SKM-1 treated with dmso at 0.1 percent for 144 hours (cell line): ENCODE measurements around the gene PAGE1.
"Not testable (repeated sequence)": the region's sequence is repeated elsewhere in the genome, so short reads cannot be mapped to it uniquely, and the experiment has no call there.

Experiments
- DNase-seq: peaks from one replicate; lab custom pipeline; 2025; ENCODE audit not compliant: unreplicated experiment; lab: John Stamatoyannopoulos, UW

PAGE1 gene

GRCh38 chrX:49695276-49696180 lies at the start of gene PAGE1:
PAGE1 (minus strand) TSS chrX:49695984; CDS start chrX:49694770, 1,214 bp downstream.
- DNase-seq, result no peak

DNA sequence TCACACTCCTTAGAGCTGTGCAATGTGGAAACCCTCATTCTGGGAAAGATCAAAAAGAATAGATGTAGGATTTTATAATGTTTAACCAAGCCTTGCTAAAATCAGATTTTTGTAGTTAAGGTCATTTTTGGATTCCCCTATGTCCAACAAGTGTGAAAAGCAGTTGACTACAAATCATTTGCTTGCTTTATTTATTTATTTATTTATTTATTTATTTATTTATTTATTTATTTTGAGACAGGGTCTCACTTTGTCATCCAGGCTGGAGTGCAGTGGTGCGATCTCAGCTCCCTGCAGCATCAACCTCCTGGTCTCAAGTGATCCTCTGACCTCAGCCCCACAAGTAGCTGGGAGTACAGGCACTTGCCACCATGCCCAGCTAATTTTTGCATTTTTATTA lies 45.7 kb upstream of the PAGE1 start:
- DNase-seq, result not testable (repeated sequence)

- no peak for DNase-seq
These were observed 32.1 kb upstream of the PAGE1 start for GRCh38 chrX:49727847-49728246.

- DNase-seq, result no peak
These were observed 31.2 kb upstream of the PAGE1 start for GRCh38 chrX:49726966-49727365.

GRCh38 chrX:49725923-49726904 lies 30.4 kb upstream of the PAGE1 start:
- no peak for DNase-seq

DNA sequence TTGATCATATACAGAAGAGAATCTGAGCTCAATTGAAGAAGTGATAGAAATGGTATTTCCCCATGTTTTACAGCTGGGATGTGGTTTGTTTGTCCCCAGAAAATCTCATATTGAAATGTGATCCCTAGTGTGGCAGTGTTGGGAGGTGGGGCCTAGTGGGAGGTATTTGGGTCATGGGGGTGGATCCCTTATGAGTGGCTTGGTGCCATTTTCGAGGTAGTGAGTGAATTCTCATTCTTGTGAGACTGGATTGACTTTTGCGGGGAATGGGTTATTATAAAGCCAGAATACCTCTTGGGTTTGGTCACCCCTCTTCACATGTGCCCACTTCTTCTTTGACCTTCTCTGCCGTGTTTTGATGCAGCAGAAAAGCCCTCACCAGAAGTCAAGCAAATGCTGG lies 29.6 kb upstream of the PAGE1 start:
- no peak for DNase-seq

DNA sequence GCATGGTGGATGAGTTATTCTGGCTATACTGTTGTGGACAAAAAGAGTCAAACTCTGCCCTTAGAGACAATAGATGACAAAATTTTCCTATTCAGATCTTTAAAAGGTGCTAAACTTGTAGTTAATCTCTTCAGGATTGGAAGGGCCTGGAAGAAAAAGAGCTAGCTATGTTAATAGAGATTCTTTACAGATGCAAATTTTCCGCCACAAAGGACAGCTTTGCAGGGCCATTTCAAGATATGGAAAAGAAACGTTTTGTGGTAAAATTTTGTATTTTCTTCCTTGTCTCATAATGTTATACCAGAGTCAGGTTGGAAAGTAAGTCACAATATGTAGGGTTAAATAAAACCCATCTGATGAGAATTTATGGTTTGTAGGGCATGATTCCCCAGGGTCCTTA lies 24.3 kb upstream of the PAGE1 start:
- not testable (repeated sequence) for DNase-seq

GRCh38 chrX:49712577-49712976 lies 16.8 kb upstream of the PAGE1 start:
- DNase-seq, result no peak

- no peak for DNase-seq
These were observed 15.0 kb upstream of the PAGE1 start for GRCh38 chrX:49710744-49711319.

GRCh38 chrX:49704691-49705404 lies 9.1 kb upstream of the PAGE1 start:
- no peak for DNase-seq

DNA sequence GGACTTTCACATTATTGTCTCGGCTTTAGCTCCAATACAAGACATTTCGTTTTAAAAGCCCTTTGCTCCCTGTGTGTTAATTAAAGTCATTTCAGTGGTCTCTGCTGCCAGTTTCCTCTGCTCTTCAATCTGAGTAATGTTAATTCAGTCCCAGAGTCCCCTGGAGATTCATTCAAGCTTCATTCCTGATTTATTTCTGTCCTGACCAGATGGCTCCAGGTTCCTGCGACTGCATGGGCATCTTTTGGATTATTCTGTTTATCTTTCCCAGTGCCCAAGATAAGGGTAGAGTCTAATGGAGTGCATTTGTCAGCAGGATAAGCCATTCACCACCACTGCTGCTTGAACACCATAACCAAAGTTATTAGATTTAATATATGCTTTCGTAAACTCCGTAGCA lies 6.1 kb upstream of the PAGE1 start:
- no peak for DNase-seq

DNA sequence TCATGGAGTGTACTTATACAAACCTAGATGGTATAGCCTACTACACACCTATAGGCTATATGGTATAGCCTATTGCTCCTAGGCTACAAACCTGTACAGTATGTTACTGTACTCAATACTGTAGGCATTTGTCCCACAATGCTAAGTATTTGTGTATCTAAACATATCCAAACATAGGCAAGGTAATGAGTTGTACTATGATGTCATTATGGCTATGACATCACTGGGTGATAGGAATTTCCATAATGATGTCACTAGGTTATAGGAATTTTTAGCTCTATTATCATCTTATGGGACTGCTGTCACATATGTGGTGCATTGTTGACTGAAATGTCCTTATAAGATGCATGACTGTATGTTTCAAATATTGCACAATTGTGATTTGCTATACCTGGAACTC lies 5.5 kb upstream of the PAGE1 start:
- no peak for DNase-seq

- no peak for DNase-seq
These were observed 20.6 kb downstream of the PAGE1 start for GRCh38 chrX:49675075-49675719.

GRCh38 chrX:49673394-49673793 lies 22.4 kb downstream of the PAGE1 start:
- no peak for DNase-seq

DNA sequence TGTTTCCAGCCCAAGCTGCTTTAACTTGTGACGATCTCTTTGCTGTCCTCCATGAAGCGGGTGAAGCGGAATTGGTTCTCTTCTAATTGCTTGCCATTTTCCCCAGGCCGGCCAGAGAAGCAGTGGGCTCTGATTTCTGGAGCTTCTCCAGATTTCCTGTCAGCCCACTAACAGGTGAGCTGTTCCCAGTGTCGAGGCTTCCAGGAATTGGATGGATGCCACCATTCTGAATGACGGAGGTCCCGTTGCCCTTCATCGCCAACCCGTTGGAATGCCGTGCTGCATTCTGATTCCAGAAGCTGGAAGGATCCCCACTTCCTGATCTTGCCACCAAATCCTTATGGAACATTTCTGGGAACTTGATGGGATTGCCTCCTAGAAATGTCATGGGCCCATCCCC lies 31.0 kb downstream of the PAGE1 start:
- DNase-seq, result no peak

- no peak for DNase-seq
These were observed 33.9 kb downstream of the PAGE1 start for GRCh38 chrX:49661881-49662280.

DNA sequence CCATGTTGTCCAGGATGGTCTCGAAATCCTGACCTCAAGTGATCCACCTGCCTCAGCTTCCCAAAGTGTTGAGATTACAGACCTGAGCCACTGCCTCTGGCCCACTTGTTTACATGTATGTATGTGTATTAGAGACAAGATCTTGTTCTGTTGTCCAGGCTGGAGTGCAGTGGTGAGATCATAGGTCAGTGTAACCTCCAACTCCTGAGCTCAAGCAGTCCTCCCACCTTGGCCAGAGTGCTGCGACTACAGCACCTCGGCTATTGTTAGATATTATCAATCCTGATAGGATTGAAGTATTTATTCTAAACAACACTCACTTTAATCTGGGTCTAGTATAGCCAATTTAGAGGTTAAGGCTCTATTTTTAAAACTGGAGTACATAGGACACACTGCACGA lies 36.0 kb downstream of the PAGE1 start:
- DNase-seq, result no peak

GRCh38 chrX:49656533-49656932 lies 39.3 kb downstream of the PAGE1 start:
- DNase-seq, result no peak

DNA sequence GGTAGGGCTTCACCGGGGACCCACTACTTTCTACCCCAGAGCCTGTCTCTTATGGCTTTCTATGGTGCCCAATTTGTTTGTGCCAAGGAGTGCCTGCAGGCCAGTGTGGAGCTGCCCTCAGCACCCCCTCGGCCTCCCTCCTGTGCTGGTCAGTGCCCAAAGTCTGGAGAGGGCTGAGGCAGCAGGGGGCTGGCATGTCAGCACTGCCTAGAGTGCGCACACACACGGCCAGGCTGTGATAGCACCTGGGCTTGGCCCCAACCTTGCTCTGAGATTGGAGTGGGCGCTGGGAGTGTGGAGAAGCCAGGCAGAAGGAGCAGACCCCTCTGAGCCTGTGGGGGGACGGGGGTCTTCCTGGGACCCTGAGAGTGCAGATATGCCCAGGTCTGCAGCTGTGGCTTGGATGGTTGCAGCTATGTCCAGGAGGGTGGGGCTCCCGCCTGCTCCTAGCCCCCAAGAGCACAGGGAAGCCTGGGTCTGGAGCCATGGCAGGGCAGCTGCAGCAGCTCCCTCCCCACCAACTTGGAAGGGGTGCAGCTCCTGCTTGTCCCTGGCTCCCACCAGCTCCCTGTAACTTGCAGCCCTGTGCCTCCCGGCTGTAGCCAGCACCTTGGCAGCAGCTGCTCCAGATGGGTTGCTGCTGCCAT lies 50.7 kb downstream of the PAGE1 start:
- DNase-seq, result no peak
